ENCODE measurements around the gene CRYBB1.

Gene CRYBB1

DNA sequence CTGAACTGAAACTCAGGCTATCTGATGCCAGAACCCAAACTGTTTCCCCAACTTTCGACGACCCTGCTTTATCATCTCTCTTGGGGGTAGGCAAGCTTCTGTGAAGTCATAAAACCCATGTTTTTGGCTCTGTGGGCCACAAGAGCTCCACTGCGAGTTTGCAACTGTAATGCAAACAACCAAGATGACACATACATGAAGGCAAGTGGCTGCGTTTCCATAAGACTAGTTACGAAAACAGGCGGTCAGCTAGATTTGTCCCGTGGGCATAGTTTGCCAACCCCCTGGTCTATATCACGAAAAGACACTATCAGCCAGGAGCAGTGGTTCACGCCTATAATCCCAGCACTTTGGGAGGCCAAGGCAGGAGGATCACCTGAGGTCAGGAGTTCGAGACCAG is 65.4 kb downstream of the CRYBB1 start:
- H3K9me3 ChIP-seq (replicated peaks; ENCODE audit: insufficient read depth, low read length), result no peaks in the 10 kb centered on the region
- no peak for DNase-seq
- peaks cover 49% of the 10 kb centered on the region for H3F3A ChIP-seq (ENCODE audit: insufficient read depth, low read length)
- H3K4me2 ChIP-seq (ENCODE audit: low read depth, low read length), result peak overlapping the region; percentile 36; the same call in 1 of the 2 replicates
- H3K36me3 ChIP-seq (replicated peaks; ENCODE audit: insufficient read depth, low read length), result no peaks in the 10 kb centered on the region
- no peaks in the 10 kb centered on the region for H3K9me2 ChIP-seq (replicated peaks; ENCODE audit: insufficient read depth, low read length)
- H3K79me2 ChIP-seq (ENCODE audit: low read length), result peaks cover 96% of the 10 kb centered on the region
- H3K9ac ChIP-seq (ENCODE audit: low read length), result no peak overlapping the region
- no peak overlapping the region for H2AFZ ChIP-seq (ENCODE audit: low read length)
- H4K20me1 ChIP-seq (ENCODE audit: insufficient read depth, low read length), result no peaks in the 10 kb centered on the region; the same call in 1 of the 2 replicates
- TF ChIP-seq EZH2 (optimal IDR thresholded peaks at IDR 0.05; ENCODE audit: low read depth, low read length), result no peak
- TF ChIP-seq, protein P1, sequence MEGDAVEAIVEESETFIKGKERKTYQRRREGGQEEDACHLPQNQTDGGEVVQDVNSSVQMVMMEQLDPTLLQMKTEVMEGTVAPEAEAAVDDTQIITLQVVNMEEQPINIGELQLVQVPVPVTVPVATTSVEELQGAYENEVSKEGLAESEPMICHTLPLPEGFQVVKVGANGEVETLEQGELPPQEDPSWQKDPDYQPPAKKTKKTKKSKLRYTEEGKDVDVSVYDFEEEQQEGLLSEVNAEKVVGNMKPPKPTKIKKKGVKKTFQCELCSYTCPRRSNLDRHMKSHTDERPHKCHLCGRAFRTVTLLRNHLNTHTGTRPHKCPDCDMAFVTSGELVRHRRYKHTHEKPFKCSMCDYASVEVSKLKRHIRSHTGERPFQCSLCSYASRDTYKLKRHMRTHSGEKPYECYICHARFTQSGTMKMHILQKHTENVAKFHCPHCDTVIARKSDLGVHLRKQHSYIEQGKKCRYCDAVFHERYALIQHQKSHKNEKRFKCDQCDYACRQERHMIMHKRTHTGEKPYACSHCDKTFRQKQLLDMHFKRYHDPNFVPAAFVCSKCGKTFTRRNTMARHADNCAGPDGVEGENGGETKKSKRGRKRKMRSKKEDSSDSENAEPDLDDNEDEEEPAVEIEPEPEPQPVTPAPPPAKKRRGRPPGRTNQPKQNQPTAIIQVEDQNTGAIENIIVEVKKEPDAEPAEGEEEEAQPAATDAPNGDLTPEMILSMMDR (IDR thresholded peaks at IDR 0.05; ENCODE audit: low read length), result no peak
- TF ChIP-seq EZH2phosphoT487 (IDR thresholded peaks at IDR 0.05; ENCODE audit: low read length), result no peak
- peak overlapping the region; percentile 93 for H3K27ac ChIP-seq (ENCODE audit: low read length)
- no peak overlapping the region for H3K4me3 ChIP-seq (ENCODE audit: low read length)
- H3K4me1 ChIP-seq (ENCODE audit: low read length), result peaks cover 58% of the 10 kb centered on the region
- no peaks in the 10 kb centered on the region for H3K27me3 ChIP-seq (replicated peaks; ENCODE audit: insufficient read depth, low read length)

- H3K79me2 ChIP-seq (ENCODE audit: low read length), result peaks cover 96% of the 10 kb centered on the region
Measured at GRCh38 chr22:26551568-26551967, 66.3 kb downstream of the CRYBB1 start.

GRCh38 chr22:26550498-26551033 is 67.3 kb downstream of the CRYBB1 start:
- no peak for DNase-seq
- H3F3A ChIP-seq (ENCODE audit: insufficient read depth, low read length), result peaks cover 38% of the 10 kb centered on the region
- H3K4me2 ChIP-seq (ENCODE audit: low read depth, low read length), result no peak overlapping the region
- no peak overlapping the region for H2AFZ ChIP-seq (ENCODE audit: low read length)
- TF ChIP-seq, protein P1 (IDR thresholded peaks at IDR 0.05; ENCODE audit: low read length), result no peak
- TF ChIP-seq EZH2phosphoT487 (IDR thresholded peaks at IDR 0.05; ENCODE audit: low read length), result no peak
- TF ChIP-seq EZH2 (optimal IDR thresholded peaks at IDR 0.05; ENCODE audit: low read depth, low read length), result no peak
- H3K9me2 ChIP-seq (replicated peaks; ENCODE audit: insufficient read depth, low read length), result no peaks in the 10 kb centered on the region
- H3K79me2 ChIP-seq (ENCODE audit: low read length), result peaks cover 96% of the 10 kb centered on the region
- H3K27me3 ChIP-seq (replicated peaks; ENCODE audit: insufficient read depth, low read length), result no peaks in the 10 kb centered on the region
- H3K4me1 ChIP-seq (ENCODE audit: low read length), result peaks cover 54% of the 10 kb centered on the region
- no peak overlapping the region for H3K9ac ChIP-seq (ENCODE audit: low read length)
- H3K36me3 ChIP-seq (replicated peaks; ENCODE audit: insufficient read depth, low read length), result no peaks in the 10 kb centered on the region
- no peak overlapping the region for H3K27ac ChIP-seq (ENCODE audit: low read length)
- H3K4me3 ChIP-seq (ENCODE audit: low read length), result no peak overlapping the region
- no peaks in the 10 kb centered on the region; the same call in 1 of the 2 replicates for H4K20me1 ChIP-seq (ENCODE audit: insufficient read depth, low read length)
- H3K9me3 ChIP-seq (replicated peaks; ENCODE audit: insufficient read depth, low read length), result no peaks in the 10 kb centered on the region

More at GRCh38 chr22:26551568-26551967, 66.3 kb downstream of the CRYBB1 start:
- TF ChIP-seq, protein P1 (IDR thresholded peaks at IDR 0.05; ENCODE audit: low read length), result no peak
- TF ChIP-seq EZH2phosphoT487 (IDR thresholded peaks at IDR 0.05; ENCODE audit: low read length) (no peak), EZH2 (optimal IDR thresholded peaks at IDR 0.05; ENCODE audit: low read depth, low read length) (no peak)
- H3K36me3 ChIP-seq (replicated peaks; ENCODE audit: insufficient read depth, low read length), result no peaks in the 10 kb centered on the region
- H3K27ac ChIP-seq (ENCODE audit: low read length), result no peak overlapping the region
- no peaks in the 10 kb centered on the region for H3K9me3 ChIP-seq (replicated peaks; ENCODE audit: insufficient read depth, low read length)
- peaks cover 58% of the 10 kb centered on the region for H3K4me1 ChIP-seq (ENCODE audit: low read length)
- no peak overlapping the region for H3K9ac ChIP-seq (ENCODE audit: low read length)
- no peaks in the 10 kb centered on the region for H3K27me3 ChIP-seq (replicated peaks; ENCODE audit: insufficient read depth, low read length)
- no peak overlapping the region for H2AFZ ChIP-seq (ENCODE audit: low read length)
- DNase-seq, result no peak
- no peak overlapping the region for H3K4me2 ChIP-seq (ENCODE audit: low read depth, low read length)
- H3K4me3 ChIP-seq (ENCODE audit: low read length), result no peak overlapping the region
- H4K20me1 ChIP-seq (ENCODE audit: insufficient read depth, low read length), result no peaks in the 10 kb centered on the region; the same call in 1 of the 2 replicates
- peaks cover 48% of the 10 kb centered on the region for H3F3A ChIP-seq (ENCODE audit: insufficient read depth, low read length)
- no peaks in the 10 kb centered on the region for H3K9me2 ChIP-seq (replicated peaks; ENCODE audit: insufficient read depth, low read length)

Data from MM.1S (cell line).